ENCODE results near the gene MYL11.

DNA sequence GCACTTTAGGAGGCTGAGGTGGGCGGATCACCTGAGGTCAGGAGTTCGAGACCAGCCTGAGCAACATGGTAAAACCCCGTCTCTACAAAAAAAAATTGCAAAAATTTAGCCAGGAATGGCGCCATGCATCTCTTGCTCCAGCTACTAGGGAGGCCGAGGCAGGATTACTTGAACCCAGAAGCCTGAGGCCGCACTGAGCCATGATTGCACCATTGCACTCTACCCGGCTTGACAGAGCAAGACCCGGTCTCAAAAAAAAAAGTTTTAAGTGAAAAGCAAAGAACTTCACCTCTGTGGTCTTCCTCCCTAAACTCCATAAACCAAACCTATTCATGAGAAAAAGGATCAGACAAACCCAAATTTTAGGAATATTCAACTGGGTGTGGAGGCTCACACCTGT lies 26.5 kb upstream of the MYL11 start:
- TF ChIP-seq, protein P1, sequence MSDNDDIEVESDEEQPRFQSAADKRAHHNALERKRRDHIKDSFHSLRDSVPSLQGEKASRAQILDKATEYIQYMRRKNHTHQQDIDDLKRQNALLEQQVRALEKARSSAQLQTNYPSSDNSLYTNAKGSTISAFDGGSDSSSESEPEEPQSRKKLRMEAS (IDR thresholded peaks at IDR 0.05): no peak
- TF ChIP-seq CTCF (IDR thresholded peaks at IDR 0.05) (no peak), HDAC2 (IDR thresholded peaks at IDR 0.05) (no peak), POLR2A (IDR thresholded peaks at IDR 0.05; ENCODE audit: low read length) (no peak), ZFP36 (IDR thresholded peaks at IDR 0.05; ENCODE audit: borderline replicate concordance, partially characterized antibody) (no peak), FOXS1 (CRISPR knock-in tag; IDR thresholded peaks at IDR 0.05) (no peak), JUNB (IDR thresholded peaks at IDR 0.05) (no peak), POLR2AphosphoS2 (conservative IDR thresholded peaks at IDR 0.05; ENCODE audit: low read length) (no peak), JUN (IDR thresholded peaks at IDR 0.05) (no peak), CBX8 (IDR thresholded peaks at IDR 0.05) (no peak)
